Measurements from ENCODE around the gene JPH3.

The JPH3 gene

DNA sequence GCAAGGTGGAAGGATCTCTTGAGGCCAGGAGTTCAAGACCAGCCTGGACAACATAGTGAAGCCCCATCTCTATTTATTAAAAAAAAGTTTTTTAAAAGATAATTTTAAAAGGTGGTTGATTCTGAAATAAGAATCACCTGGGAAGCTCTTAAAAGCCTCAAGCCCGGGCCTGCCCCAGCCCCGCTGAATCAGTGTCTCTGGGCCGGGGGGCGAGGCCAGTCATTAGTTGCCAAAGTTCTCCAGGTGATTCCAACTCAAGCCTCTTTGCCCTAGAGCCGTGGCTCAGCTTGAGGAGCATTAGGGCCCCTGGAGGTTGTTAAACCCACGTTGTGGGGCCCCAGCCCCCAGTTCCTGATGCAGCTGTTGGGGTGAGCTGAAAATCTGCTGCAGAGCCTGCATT lies 24.6 kb downstream of the JPH3 start:
- DNase-seq (ENCODE audit: low read depth in 2 of 2): no peak

- DNase-seq (ENCODE audit: low read depth in 2 of 2): no peak
Measured at GRCh38 chr16:87627542-87628245, 25.4 kb downstream of the JPH3 start.

- no peak for DNase-seq (ENCODE audit: low read depth in 2 of 2)
Measured at GRCh38 chr16:87628246-87628923, 26.1 kb downstream of the JPH3 start.

GRCh38 chr16:87628940-87629339 lies 26.6 kb downstream of the JPH3 start:
- no peak for DNase-seq (ENCODE audit: low read depth in 2 of 2)

DNA sequence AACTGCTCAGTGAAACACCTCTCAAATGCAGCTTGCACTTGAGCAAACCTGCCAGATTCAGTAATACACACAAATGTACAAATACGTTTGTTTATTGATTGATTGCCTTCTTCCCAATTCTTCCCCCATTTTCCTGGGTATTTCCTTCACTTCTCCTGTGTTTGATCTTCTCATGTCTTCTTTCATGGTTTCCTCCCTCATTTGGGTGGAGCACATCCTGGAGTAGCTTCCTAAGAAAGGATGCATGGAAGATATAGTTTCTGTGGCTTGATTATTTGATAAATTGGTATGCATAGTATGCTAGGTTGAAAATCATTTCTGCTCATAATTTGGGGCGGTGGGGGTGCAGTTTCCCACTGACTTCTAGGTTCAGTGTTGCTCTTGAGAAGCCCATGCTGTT lies 28.8 kb downstream of the JPH3 start:
- DNase-seq (ENCODE audit: low read depth in 2 of 2): no peak

DNA sequence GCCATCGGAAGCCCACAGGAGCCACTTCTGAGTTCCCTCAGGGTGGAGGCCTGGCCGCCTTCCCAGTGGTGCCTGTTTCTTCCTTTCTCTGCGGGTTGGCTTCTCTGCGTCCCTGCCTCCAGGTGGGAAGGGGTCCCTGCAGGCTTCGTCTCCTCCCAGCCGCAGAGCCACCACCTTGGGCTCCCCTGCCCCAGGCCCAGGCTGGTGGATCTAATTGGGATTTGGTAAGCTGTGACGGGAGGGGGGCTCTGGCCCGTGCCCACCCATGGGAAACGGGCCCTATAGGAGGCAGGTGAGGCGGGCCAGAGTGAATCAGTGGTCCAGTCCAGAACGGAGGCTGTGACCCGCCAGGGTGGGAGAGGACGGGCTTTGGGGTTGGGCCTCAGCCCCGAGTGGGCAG lies 32.1 kb downstream of the JPH3 start:
- DNase-seq (ENCODE audit: low read depth in 2 of 2): no peak

- peak; percentile 37 to 49 for DNase-seq (ENCODE audit: low read depth in 2 of 2)
Measured at GRCh38 chr16:87635541-87636049, 33.3 kb downstream of the JPH3 start.

DNA sequence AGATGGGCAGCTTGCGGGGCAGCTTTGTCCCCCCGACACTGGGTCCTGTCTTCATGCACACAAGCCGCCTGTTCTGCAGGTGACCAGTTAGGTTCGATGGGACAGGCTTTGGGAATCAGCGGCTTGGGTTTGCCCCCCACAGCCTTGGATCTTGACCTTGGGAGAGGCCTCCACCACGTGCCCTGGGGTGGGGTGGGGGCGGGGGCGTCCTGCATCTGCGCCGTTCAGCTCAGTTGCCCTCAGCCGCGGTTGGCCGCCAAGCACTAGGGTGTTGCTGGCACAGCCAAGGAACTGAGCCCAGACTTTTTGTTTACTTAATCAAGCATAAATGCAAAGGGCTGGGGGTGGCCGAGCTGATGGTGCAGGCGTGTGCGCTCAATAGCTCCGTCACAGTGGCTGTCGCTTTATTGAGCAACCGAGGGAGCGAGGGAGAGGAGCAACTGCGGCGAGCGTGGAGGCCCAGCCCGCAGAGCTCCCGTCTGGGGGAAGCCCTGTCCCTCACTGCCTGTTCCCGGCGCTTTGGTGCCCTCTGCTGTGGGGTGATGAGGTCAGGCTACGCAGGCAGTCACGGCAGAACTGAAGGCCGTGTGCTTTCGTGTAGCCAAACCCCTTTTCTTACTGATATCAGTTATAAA lies 33.9 kb downstream of the JPH3 start:
- peak; percentile 64 for DNase-seq (ENCODE audit: low read depth in 2 of 2)

DNA sequence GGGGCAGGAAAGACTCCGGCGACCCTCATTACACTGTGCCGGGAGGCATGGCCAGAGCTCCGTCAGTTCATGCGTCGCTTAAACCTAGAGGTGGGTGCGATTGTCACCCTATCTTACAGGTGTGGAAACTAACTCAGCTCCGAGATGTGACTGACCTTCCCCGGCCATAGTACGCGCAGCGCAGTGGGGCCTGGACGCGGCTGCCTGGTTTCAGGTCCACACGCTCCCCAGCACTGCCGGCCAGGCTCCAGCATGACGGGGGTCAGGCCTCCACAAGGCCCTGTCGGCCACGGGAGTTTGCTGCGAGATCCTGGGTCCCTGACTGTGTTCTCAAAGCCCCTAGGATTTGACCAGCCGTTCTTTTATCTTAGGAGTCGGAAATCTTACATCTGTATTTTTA lies 34.4 kb downstream of the JPH3 start:
- no peak for DNase-seq (ENCODE audit: low read depth in 2 of 2)

- no peak for DNase-seq (ENCODE audit: low read depth in 2 of 2)
Measured at GRCh38 chr16:87637357-87637756, 35.0 kb downstream of the JPH3 start.

GRCh38 chr16:87638736-87639135 lies 36.4 kb downstream of the JPH3 start:
- DNase-seq (ENCODE audit: low read depth in 2 of 2): no peak

DNA sequence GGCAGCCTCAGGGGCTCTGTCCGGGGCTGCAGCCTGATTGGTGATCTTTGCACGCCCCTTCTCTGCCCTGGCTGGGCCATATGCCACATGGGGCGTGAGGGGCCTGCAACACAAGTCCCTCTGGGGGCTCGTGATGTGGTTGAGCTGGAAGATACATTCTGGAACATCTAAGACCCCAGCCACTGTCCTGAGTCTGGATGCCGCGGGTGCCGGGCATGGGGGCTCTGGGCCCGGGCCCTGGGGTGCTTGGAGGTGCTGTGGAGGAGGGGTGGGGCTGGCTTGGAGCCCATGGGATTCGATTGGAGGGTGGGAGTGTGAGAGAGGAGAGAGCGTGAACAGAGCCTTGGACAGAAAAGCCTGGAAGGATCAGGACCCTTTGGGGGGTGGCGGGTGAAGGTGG lies 39.4 kb downstream of the JPH3 start:
- DNase-seq (ENCODE audit: low read depth in 2 of 2): no peak

GRCh38 chr16:87642491-87642890 lies 40.2 kb downstream of the JPH3 start:
- DNase-seq (ENCODE audit: low read depth in 2 of 2): no peak

DNA sequence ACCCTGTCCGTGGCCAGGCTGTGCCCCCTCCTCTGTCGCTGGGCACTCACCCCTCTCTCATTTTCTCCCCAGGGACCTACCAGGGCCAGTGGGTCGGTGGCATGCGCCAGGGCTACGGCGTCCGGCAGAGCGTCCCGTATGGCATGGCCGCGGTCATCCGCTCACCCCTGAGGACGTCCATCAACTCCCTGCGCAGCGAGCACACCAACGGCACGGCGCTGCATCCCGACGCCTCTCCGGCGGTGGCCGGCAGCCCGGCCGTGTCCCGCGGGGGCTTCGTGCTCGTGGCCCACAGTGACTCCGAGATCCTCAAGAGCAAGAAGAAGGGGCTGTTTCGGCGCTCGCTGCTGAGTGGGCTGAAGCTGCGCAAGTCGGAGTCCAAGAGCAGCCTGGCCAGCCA lies 41.9 kb downstream of the JPH3 start:
- no peak for DNase-seq (ENCODE audit: low read depth in 2 of 2)

GRCh38 chr16:87644596-87644995 lies 42.3 kb downstream of the JPH3 start:
- DNase-seq (ENCODE audit: low read depth in 2 of 2): no peak

GRCh38 chr16:87645802-87646201 lies 43.5 kb downstream of the JPH3 start:
- DNase-seq (ENCODE audit: low read depth in 2 of 2): no peak

GRCh38 chr16:87647431-87648185 lies 45.3 kb downstream of the JPH3 start:
- no peak for DNase-seq (ENCODE audit: low read depth in 2 of 2)

DNA sequence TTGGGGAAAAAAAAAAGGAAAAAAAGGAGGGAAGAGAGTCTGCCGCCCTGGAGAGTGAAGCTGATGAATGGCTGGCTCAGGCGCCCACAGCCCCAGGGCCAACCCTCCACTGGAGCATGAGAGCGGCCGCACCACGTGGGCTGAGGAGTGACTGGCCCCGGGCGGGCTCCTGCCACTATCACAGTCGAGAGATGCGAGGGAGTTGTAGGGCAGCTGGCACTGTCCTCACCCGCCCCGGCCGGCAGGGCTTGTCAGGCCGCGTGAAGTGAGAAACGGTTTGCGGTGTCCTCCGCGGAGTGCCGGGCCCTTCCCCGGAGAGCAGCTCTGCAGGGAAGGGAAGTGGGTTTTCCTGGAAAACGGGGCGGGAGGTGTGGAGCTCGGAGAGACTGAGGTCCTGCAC lies 45.9 kb downstream of the JPH3 start:
- DNase-seq (ENCODE audit: low read depth in 2 of 2): no peak

DNA sequence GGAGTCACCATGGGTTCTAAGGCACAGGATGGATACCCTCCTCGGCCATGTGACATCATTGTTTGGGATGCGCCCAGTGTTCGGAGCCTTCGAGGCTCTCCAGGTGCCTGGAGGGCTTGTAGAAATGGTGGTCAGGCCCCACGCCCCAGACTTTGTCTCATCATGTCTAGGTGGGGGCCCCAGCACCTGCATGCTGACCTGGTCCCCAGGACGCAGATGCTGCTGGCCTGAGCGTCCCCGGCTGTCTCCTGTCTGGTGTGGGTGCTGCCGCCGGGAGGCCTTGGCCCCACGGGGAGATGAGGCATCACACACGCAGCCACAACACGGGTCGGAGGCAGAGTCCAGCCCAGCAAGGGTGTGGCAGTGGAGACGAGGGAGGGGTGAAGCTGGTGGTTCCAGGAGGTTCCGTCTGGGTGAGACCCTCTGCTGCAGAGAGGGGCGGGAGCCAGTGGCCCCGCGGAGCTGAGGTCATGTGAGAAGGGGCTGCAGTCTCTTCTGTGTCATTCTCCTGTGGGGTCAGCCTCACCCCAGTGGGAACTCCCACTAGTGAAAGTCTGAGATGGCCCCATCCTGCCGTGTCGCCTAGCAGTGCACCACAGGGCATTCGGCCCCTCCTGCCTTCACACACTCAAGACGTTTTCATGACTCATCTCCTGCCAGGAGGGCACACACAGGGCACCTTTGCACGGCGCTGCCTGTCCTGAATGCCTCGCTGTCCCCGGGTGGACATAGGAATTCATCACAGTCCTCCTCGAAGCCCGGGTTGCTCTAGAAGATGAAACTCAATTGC lies 46.6 kb downstream of the JPH3 start:
- no peak for DNase-seq (ENCODE audit: low read depth in 2 of 2)

DNA sequence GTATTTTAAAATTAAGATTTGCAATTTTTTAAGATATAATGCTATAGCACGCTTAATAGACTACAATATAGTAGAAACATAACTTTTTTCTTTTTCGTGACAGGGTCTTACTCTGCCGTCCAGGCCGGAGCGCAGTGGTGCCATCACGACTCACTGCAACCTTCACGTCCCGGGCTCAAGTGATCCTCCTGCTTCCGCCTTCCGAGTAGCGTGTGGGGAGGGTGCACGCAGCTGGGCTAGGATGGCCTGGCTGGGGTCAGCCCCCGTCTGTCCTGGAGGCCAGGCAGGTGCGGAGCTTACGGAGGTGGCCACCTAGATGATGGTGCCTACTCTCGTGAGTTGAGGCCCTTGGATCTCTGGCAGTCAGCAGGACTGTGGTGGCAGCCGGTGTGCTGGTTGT lies 50.1 kb downstream of the JPH3 start:
- no peak for DNase-seq (ENCODE audit: low read depth in 2 of 2)

DNA sequence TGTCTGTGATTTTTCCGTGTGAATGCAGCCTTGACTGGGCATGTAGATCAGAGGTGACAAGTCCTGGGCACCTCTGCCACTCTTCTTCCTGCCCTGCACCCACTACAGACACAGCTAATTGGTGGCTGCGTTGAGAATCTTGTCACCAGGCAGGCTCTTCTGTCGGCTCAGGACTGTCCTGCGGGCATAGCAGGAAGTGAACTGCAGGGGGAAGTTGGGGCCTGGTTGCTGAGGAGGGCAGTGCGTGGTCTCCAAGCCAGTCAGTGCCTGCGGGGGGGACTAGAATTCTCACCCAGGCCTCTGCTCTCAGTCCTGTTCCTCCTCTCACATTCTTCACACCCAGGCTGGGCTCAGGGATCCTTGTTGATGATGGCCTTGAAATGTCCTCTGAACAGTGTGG lies 50.5 kb downstream of the JPH3 start:
- DNase-seq (ENCODE audit: low read depth in 2 of 2): no peak
